ENCODE results near the gene SSBP2.
"Not testable (repeated sequence)": the region's sequence is repeated elsewhere in the genome, so short reads cannot be mapped to it uniquely, and the experiment has no call there.

Gene SSBP2

GRCh38 chr5:81524015-81524414, 226.9 kb downstream of the SSBP2 start:
- DNase-seq (ENCODE audit: low read depth): no peak

GRCh38 chr5:81522571-81522970, 228.3 kb downstream of the SSBP2 start:
- no peak for DNase-seq (ENCODE audit: low read depth)

- DNase-seq (ENCODE audit: low read depth): no peak
Measured at GRCh38 chr5:81520769-81521168, 230.1 kb downstream of the SSBP2 start.

- DNase-seq (ENCODE audit: low read depth): no peak
Measured at GRCh38 chr5:81519217-81519905, 231.5 kb downstream of the SSBP2 start.

GRCh38 chr5:81517462-81517861, 233.4 kb downstream of the SSBP2 start:
- no peak for DNase-seq (ENCODE audit: low read depth)

- DNase-seq (ENCODE audit: low read depth): no peak
Measured at GRCh38 chr5:81516091-81516490, 234.8 kb downstream of the SSBP2 start.

GRCh38 chr5:81513982-81514381, 236.9 kb downstream of the SSBP2 start:
- no peak for DNase-seq (ENCODE audit: low read depth)

GRCh38 chr5:81513473-81513872, 237.4 kb downstream of the SSBP2 start:
- no peak for DNase-seq (ENCODE audit: low read depth)

- no peak for DNase-seq (ENCODE audit: low read depth)
Measured at GRCh38 chr5:81506900-81507588, 243.9 kb downstream of the SSBP2 start.

- DNase-seq (ENCODE audit: low read depth): no peak
Measured at GRCh38 chr5:81506378-81506777, 244.5 kb downstream of the SSBP2 start.

- DNase-seq (ENCODE audit: low read depth): no peak
Measured at GRCh38 chr5:81505672-81506071, 245.2 kb downstream of the SSBP2 start.

GRCh38 chr5:81503602-81504001, 247.3 kb downstream of the SSBP2 start:
- DNase-seq (ENCODE audit: low read depth): not testable (repeated sequence)

- DNase-seq (ENCODE audit: low read depth): no peak
Measured at GRCh38 chr5:81495286-81495685, 255.6 kb downstream of the SSBP2 start.

- DNase-seq (ENCODE audit: low read depth): no peak
Measured at GRCh38 chr5:81488862-81489261, 262.0 kb downstream of the SSBP2 start.

GRCh38 chr5:81486711-81487110, 264.2 kb downstream of the SSBP2 start:
- DNase-seq (ENCODE audit: low read depth): no peak

GRCh38 chr5:81482595-81482994, 268.3 kb downstream of the SSBP2 start:
- no peak for DNase-seq (ENCODE audit: low read depth)

- DNase-seq (ENCODE audit: low read depth): not testable (repeated sequence)
Measured at GRCh38 chr5:81473395-81473794, 277.5 kb downstream of the SSBP2 start.

GRCh38 chr5:81469676-81470075, 281.2 kb downstream of the SSBP2 start:
- DNase-seq (ENCODE audit: low read depth): no peak

- no peak for DNase-seq (ENCODE audit: low read depth)
Measured at GRCh38 chr5:81450940-81451339, 300.0 kb downstream of the SSBP2 start.

- DNase-seq (ENCODE audit: low read depth): no peak
Measured at GRCh38 chr5:81435023-81435422, 315.9 kb downstream of the SSBP2 start.

GRCh38 chr5:81429985-81430384, 320.9 kb downstream of the SSBP2 start:
- DNase-seq (ENCODE audit: low read depth): no peak

- no peak for DNase-seq (ENCODE audit: low read depth)
Measured at GRCh38 chr5:81429363-81429762, 321.5 kb downstream of the SSBP2 start.

- no peak for DNase-seq (ENCODE audit: low read depth)
Measured at GRCh38 chr5:81428861-81429260, 322.0 kb downstream of the SSBP2 start.

- DNase-seq (ENCODE audit: low read depth): no peak
Measured at GRCh38 chr5:81428446-81428845, 322.5 kb downstream of the SSBP2 start.
